ENCODE results near the gene CMA1.
"Not testable (repeated sequence)": the region's sequence is repeated elsewhere in the genome, so short reads cannot be mapped to it uniquely, and the experiment has no call there.

CMA1 gene

DNA sequence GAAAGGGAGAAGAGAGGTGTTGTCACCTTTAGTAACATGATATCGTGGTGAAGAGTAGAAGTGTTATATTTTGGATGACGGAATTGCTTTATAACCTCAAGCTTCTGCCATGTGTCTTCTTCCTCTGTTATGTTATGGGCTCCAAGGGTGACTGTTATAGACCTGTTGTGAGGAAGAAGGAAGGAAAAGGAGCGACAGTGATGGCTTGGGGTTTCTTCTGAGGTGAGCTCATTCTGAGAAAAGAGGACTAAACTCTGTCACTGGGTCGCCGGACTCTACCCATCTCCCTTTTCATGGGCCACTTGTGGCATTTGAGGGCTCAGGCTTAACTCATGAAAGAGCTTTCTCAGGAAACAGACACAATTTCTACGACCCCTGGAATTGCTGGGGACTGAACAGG lies 1.6 kb downstream of the CMA1 start:
- no peak overlapping the region for H3K4me2 ChIP-seq (ENCODE audit: low read length)
- H3K4me1 ChIP-seq: no peaks in the 10 kb centered on the region
- no peak overlapping the region for H3K27ac ChIP-seq
- no peak for TF ChIP-seq CTCF (IDR thresholded peaks at IDR 0.05)
- no peak overlapping the region for H3K4me3 ChIP-seq (ENCODE audit: low read depth, low read length)
- H3K79me2 ChIP-seq: no peaks in the 10 kb centered on the region
- H3K9me3 ChIP-seq (ENCODE audit: control insufficient read depth, low read length): no peaks in the 10 kb centered on the region
- no peaks in the 10 kb centered on the region for H3K36me3 ChIP-seq (ENCODE audit: control insufficient read depth, insufficient read depth, low read length)
- H3K9ac ChIP-seq: no peak overlapping the region
- no peaks in the 10 kb centered on the region for H3K27me3 ChIP-seq (ENCODE audit: control insufficient read depth, insufficient read depth, low read length)
- no peak overlapping the region for H2AFZ ChIP-seq

DNA sequence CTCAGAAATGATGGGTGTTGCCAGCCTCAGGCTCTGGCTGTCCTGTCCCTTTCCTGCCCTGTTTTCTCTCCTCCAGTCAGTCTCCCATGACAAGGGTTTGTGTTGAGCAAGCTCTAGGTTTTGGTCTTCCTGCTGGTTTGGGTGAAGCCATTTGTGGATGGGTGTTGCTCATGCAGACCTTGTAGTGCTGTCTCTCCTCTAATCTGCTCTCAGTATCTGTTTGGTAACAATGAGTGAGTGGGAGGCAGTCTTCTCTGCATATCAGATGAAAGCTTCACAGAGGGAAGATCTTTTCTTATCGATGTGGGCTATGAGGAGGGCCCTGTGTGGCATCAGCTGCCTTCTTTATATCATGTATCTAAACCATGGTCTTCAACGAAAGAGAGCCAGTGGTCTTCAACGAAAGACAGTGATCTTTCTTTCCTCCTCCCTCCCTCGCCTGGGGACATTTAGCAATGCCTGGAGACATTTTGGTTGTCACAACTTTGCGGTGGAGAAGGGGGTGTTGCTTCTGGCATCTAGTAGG lies 3.6 kb downstream of the CMA1 start:
- no peak for TF ChIP-seq CTCF (IDR thresholded peaks at IDR 0.05)
- H2AFZ ChIP-seq: no peak overlapping the region
- H3K4me3 ChIP-seq (ENCODE audit: low read depth, low read length): no peak overlapping the region
- H3K9ac ChIP-seq: no peak overlapping the region
- H3K9me3 ChIP-seq (ENCODE audit: control insufficient read depth, low read length): no peaks in the 10 kb centered on the region
- H3K27me3 ChIP-seq (ENCODE audit: control insufficient read depth, insufficient read depth, low read length): no peaks in the 10 kb centered on the region
- no peaks in the 10 kb centered on the region for H3K4me1 ChIP-seq
- H3K4me2 ChIP-seq (ENCODE audit: low read length): no peak overlapping the region
- H3K79me2 ChIP-seq: no peaks in the 10 kb centered on the region
- H3K36me3 ChIP-seq (ENCODE audit: control insufficient read depth, insufficient read depth, low read length): no peaks in the 10 kb centered on the region
- no peak overlapping the region for H3K27ac ChIP-seq

- not testable (repeated sequence) for H3K9me3 ChIP-seq (ENCODE audit: control insufficient read depth, low read length); H2AFZ ChIP-seq; H3K27ac ChIP-seq; H3K4me3 ChIP-seq (ENCODE audit: low read depth, low read length); H3K4me1 ChIP-seq; H3K4me2 ChIP-seq (ENCODE audit: low read length); H3K9ac ChIP-seq; H3K27me3 ChIP-seq (ENCODE audit: control insufficient read depth, insufficient read depth, low read length); H3K79me2 ChIP-seq; H3K36me3 ChIP-seq (ENCODE audit: control insufficient read depth, insufficient read depth, low read length)
Measured at GRCh38 chr14:24491586-24492408, 16.3 kb downstream of the CMA1 start.

DNA sequence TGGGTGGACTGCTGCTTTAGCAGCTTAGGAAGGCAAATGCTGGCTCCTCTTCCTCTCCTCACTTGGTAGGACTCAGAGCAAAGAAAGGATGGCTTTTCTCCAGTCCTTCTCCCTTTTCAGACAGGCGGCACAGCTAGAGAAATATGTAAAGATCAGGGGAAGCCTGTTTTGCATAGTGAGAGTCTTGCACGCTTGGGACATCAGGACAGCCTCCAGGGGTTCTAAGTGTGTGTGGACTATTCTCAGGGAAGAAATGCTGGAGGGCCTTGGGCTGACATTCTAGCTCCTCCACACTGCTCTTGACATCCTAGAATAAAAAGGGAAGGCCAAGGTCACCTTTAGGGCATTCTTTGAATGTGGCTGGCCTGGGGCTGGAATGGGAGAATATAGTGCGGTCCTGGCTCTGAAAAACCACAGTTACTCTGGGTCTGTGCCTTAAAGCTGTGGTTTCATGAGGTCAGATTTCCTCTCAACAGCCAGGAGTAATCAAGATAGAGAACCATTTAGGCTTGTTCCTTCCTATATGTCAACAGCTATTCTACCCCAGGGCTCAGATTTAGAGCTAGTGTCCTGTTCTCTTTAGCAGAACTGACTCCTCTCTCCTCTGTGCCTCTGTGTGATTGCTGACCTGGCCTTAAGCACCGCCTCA lies 24.3 kb downstream of the CMA1 start:
- Histone ChIP-seq H3K79me2 (no peaks in the 10 kb centered on the region), H3K27me3 (ENCODE audit: control insufficient read depth, insufficient read depth, low read length) (no peaks in the 10 kb centered on the region), H2AFZ (no peak overlapping the region), H3K4me1 (no peaks in the 10 kb centered on the region), H3K4me3 (ENCODE audit: low read depth, low read length) (no peak overlapping the region), H3K27ac (no peak overlapping the region), H3K9me3 (ENCODE audit: control insufficient read depth, low read length) (no peaks in the 10 kb centered on the region), H3K4me2 (ENCODE audit: low read length) (no peak overlapping the region), H3K36me3 (ENCODE audit: control insufficient read depth, insufficient read depth, low read length) (no peaks in the 10 kb centered on the region), H3K9ac (no peak overlapping the region)
- TF ChIP-seq CTCF (IDR thresholded peaks at IDR 0.05): no peak

DNA sequence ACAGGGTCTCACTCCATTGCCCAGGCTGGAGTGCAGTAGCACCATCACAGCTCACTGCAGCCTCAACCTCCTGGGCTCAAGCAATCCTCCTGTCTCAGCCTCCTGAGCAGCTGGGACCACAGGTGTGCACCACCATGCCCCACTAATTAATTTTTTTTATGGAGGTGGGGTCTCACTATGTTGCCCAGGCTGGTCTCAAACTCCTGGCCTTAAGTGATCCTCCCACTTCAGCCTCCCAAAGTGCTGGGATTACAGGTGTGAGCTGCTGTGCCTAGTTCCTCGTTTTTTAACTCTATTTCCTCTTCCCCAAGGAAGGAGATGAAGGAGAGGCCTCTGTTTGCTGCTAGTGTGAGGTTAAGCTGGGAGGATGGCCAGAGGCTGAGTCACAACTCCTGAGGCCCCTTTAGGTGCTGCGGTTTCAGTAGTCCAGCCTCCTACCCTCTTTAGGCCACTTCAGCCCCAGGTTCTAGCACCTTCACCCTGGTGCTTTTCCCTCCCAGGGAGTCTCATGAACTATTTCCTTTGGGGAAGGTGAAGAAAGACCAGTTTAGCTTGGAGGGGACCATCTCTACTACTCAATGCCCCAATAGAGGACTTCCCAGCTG lies 25.3 kb downstream of the CMA1 start:
- not testable (repeated sequence) for H3K79me2 ChIP-seq; H3K36me3 ChIP-seq (ENCODE audit: control insufficient read depth, insufficient read depth, low read length); H3K9ac ChIP-seq; H3K4me3 ChIP-seq (ENCODE audit: low read depth, low read length); H3K27ac ChIP-seq; H3K9me3 ChIP-seq (ENCODE audit: control insufficient read depth, low read length); H2AFZ ChIP-seq; H3K4me2 ChIP-seq (ENCODE audit: low read length); H3K4me1 ChIP-seq; H3K27me3 ChIP-seq (ENCODE audit: control insufficient read depth, insufficient read depth, low read length)
